Activated gamma-delta T cell treated with Interleukin-2 at 50 U/mL for 16 hours (primary cell): Measurements from ENCODE around the gene PRR36.

Experiments
- DNase-seq: peaks from one replicate; pipeline ENCODE4 v3.0.0-alpha.2; 2020

PRR36 gene

DNA sequence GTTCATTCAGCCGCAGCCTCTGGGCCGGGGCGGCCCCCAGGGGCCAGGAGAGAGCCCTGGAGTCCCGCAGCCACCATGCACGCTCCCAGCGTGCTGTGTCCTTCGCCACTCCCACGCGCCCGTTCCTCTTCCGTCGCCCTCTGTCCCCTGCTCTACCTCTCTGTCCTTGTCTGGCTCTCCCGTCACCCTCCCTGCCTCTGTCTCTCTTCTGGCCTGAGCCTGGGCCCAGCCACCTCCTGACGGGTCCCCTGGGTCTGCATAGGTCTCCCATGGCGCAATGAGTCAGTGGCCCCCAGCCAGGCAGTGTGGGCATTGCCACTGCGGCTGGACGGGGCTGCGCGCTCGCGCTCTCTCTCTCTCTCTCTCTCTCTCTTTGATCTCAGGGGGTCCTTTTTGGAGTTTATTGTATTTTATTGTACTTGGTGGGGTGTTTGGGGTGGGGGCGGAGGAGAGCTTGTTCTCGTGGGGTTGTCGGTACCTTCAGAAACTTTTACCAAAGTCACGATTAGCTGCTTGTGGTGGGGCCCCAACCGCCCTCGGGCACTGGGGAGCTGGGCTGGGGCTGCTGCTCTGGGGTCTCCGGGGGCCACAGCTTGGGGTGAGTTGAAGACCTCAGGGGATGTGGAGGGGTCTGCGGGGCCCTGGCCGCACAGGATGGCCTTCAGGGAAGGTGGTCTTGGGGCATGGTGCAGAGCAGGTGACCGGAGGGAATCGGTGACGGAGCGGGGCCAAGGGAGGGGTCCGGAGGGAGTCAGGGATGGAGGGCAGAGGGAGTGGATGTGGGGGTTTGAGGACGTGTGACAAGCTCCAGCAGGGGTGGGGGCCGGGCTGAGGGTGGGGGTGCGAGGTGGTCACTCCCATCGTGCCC lies 38.7 kb upstream of the PRR36 start:
- no peak for DNase-seq

DNA sequence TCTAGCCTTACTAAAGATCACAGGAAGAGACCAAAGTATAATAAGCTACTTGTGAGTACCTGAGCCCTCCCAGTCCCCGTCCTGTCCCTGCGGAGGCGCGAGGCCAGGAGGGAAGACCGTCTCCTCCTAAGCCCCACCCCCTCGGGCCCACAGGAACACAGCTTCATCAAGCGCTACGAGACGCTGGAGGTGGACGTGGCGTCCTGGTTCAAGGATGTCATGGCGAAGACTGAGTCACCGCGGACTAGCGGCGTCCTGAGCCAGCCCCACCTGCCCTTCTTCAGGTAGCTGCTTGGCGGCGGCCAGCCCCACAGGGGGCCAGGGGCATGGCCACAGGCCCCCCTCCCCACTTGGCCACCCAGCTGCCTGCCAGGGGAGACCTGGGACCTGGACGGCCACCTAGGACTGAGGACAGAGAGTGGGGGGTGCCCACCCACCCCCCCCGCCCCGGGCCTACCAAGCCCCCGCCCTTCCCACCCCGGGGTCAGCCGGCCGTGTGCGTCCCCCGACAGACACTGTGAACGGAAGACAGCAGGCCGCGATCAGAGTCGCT lies 38.0 kb upstream of the PRR36 start:
- DNase-seq, result no peak

DNA sequence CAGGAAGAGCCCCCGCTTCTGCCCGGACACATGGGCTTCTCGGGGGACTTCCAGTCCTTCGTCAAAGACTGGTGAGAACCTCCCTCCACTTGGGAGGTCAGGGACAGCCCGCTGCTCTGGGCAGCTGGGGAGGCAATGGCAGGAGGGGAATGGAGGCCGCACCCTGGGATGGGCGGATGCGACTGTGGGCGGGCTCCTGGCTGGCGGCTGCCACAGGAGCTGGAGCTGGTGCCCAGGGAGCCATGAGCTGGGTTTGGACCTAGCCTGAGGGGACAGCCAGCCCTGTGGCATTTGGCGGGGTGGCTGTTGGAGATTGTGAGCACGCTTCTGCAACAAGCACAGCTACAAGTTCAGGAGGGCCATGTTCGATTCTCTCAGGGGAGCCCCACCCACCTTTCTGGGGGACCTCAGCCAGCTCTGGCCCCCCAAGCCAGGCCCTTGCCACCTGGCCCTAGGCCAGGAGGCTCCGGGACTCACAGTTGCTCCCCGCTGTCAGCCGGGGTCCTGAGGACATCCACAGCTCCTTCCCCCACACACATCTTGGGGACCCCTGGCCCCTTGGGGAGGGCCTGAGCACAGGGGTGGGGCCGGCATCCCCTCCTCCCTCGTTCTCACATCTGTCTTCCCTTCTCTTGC lies 37.4 kb upstream of the PRR36 start:
- DNase-seq, result no peak

DNA sequence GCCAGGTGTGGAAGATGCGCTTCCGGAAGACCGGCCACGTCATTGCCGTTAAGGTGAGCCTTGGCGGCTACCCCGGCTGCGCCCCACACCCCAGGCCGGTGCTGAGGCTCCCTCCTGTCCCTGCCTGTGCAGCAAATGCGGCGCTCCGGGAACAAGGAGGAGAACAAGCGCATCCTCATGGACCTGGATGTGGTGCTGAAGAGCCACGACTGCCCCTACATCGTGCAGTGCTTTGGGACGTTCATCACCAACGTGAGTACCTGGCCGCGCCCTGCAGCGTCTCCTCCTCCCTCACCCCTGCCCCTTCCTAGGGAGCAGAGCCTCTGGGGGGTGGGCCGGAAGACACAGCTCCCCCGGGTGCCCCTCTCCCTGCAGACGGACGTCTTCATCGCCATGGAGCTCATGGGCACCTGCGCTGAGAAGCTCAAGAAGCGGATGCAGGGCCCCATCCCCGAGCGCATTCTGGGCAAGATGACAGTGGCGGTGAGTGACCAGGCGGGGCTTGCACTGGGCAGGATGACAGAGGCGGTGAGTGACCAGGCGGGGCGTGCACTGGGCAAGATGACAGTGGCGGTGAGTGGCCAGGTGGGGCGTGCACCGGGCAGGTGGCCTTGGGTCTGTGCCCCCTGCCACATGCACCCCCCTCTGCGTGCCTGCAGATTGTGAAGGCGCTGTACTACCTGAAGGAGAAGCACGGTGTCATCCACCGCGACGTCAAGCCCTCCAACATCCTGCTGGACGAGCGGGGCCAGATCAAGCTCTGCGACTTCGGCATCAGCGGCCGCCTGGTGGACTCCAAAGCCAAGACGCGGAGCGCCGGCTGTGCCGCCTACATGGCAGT lies 36.4 kb upstream of the PRR36 start:
- no peak for DNase-seq

DNA sequence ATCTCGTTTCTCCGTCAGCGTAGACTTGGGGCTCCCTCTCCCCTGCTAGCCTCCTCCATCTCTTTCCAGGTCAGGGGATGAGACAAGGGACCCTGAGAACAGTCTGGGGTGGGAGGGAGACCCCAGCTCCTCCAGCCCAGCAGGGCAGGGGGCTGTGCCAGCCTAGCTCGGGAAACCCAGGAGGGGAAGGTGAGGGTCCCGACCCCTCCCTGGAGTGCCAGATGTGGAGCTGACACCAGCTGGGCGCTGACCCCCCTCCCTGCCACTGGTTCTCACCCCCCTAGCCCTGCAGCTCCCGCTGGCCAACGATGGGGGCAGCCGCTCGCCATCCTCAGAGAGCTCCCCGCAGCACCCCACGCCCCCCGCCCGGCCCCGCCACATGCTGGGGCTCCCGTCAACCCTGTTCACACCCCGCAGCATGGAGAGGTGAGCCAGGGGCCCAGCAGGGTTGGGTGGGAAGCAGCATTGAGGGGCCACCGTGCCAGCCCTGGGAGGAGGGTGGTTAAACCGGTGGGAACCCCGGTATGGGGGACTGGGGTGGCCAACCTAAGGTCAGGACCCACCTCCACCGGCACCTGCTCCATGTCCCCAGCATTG lies 35.4 kb upstream of the PRR36 start:
- no peak for DNase-seq

DNA sequence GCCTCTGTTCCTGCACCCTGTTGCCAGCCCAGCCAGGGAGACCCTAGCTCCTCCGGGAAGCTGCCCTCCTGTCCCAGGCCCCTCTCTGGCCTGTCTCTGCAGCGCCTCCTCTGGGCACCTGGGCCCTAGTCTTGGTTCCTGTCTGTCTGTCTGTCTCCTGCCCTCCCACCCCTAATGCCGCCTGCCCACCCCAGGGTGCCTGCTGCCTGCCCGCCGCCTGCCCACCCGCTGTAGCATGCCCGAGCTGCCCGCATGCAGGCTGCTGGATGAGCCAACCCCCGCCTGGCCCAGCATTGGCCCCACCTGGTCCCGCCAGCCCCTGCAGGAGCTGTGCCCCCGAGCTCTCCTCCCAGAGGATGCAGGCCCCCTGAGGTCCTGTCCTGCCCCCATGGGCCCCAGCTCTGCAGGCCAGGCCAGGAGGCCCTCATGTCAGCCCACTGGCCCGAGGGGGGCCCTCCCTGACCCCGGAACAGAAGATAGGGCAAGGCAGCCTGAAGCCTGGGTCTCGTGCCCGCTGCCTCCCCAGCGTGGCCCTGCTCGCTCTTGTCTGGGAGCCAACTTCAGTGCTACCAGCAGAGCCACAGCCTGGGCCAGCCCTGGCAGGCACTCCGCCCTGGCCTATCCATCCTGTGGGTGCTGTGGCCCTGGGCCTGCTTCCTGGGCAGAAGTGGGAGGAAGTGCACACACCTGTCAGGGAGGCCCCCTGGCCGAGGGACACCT lies 34.7 kb upstream of the PRR36 start:
- DNase-seq, result no peak

DNA sequence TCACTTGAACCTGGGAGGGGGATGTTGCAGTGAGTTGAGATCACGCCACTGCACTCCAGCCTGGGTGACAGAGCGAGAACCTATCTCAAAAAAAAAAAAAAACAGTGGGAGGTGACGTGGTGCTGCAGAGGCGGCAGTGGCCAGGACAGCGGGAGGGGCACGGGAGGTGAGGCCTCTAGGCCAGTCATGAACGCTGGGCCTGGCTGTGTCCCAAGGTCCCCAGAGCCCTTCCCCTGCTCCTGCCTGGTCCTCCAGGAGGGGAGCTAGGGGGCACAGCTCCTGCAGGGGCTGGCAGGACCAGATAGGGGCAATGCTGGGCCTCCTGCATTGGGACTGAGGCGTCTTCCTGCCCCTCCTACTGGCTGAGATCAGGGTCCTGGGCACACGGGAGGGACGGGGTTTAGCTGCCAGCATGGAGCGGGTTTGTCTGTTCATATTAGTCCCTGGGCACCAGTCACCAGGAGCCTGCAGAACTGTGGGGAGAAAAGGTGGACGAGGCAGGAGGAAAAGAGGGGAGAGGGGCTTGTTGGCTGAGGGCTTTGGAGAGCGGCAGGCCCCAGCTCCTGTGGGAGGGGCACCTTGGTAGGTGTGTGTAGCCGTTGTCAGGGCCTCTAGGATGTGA lies 34.0 kb upstream of the PRR36 start:
- no peak for DNase-seq

DNA sequence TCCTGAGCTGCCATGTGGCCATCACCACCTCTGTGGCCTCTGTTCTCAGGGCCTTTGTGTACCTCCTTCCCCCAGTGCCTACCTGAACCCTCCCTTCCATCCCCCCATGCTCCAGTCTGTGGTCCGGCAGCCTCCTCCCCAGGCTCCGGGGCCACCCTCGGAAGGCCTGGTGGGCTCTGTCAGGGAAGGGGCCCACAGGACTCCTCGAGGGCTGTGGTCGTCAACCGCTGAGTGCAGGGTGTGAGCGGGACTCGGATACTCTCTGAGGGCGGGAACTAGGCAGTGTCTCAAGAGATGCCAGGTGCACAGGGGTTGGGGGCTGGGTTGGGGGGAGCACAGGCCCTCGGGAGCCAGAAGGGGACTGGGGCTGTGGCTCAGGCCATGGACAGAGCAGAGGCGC lies 33.4 kb upstream of the PRR36 start:
- no peak for DNase-seq

DNA sequence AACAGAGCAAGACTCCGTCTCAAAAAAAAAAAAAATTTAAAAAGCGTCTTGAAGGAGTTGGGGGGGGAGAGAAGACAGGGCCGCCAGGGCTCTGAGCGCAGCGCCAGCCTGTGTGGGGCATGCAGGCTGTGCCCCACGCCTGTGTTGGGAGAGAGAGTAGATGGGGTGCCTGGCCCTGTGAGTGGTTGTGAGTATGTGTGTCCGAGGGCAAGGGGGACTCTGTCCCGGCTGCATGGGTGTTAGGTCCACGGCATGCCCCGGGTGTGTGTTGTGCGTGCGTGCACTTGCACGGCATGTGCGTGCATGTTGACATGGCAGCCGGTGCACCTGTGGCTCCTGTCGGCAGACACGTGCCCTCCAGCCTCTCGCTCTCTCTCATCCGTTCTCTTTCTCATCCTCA lies 32.9 kb upstream of the PRR36 start:
- DNase-seq, result no peak

DNA sequence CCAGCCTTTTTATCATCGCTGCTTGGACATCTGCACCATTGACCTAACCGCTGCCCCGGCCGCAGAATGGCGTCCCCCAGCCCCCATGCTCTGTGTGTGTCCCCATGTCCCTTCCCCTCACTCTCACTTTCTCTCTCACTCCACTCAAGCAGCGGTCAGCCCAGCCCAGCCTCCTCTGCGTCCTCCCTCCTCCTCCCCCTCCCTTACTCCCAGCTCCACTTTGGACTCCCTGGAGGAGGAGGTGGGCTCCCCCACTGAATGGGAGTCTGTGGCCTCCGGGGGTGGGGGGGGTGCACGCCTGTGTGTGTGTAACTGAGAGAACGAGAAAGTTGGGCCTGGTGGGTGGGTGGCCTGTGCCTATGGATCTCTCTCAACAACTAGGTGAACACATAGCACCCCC lies 31.7 kb upstream of the PRR36 start:
- DNase-seq, result no peak

DNA sequence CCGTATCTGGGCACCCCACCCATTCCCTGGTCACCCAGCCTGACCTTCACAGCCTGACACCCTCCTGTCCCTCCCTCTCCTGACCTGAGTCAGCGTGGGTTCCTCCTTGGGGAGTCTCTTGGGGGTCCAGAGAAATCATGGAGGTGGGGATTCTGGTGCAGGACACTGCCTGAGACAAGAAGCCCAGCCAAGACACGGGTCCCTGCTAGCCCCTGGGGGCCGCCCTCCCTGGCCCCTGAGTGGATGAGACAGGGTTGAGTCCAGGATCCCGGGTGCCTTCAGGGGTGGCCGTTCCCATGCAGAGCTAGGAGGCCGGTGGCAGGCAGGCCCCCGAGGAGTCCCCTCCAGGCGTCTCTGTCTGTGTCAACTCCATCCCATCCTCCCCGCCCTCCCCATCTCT lies 31.1 kb upstream of the PRR36 start:
- no peak for DNase-seq

DNA sequence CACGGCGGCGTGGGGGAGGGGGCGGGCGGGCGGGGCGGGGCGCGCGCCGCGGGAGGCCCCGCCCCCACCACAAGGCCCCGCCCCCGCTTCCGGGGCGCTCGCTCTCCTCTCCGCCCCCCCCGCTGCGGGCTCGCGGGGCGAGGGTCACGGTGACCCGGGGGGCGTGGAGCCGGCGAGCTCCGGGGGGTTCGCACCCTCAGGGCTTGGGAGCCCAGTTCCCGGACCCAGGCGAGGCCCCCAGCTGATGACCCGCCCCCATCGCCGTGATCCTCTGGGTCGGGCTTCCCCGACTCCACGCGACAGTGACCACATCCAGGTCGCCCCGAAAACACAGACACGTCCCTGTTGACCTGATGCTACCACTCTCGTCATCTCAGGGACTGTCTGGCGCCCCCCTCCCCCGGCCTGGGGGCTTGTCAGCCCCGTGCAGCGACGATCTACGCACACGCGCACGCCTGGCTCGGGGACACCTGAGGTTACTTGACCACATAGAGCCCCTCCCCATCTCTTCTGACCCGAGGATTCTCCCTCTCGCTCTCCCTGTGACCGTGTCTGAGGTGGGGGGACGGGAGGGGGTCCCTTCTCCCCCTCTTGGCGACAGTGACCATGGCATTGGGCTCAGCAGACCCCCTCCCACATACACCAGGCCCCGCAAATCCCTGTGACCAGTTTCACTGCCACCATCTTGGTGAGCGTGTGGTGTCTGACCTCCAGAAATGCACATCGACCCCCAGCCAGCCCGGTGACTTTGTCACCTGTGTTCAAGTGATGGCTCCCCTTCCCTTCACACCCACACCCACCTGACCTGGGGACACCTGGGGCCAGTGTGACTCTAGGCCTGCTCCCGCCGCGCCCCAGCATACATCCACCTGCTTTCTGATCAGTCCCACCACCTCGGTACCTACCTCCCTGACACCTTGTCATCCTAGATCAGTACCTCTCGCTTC lies 30.2 kb upstream of the PRR36 start:
- peak; percentile 69 for DNase-seq

DNA sequence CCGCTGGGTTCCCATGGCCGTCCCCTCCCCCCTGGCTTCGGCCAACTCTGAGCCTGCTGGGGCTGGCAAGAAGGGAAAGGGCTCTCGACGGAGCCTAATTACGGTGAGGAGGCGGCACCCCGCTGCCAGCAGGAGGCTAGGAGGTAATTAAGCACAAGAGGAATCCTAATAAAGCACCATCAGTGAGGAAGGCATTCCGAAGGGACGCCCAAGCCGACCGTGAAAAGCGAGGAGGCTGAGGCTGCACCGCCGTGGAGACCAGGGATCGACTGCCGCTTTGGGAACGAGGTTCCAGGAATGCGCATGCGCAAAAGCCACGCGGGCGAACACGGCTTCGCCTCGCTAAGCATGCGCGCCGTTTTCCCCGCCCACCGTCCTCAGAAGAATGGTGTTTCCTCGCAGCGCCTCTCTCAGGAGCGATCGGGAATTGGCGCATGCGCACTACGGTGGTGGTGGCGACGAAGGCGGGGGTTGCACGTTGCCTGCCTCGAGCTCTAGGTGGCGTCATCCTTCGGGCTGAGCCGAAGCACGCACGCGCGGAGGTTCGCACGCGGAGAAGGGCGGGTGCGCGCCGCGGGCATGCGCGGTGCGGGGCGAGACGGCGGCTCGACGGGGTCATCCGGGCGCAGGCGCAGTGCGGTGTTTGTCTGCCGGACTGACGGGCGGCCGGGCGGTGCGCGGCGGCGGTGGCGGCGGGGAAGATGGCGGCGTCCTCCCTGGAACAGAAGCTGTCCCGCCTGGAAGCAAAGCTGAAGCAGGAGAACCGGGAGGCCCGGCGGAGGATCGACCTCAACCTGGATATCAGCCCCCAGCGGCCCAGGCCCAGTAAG lies 29.3 kb upstream of the PRR36 start, which contains the start of gene MAP2K7:
Gene MAP2K7, plus strand, starts transcription at position 634 of the 830 bp plus-strand sequence. Its CDS starts 68 bp downstream, at position 702.
- DNase-seq, result peak; percentile 100

DNA sequence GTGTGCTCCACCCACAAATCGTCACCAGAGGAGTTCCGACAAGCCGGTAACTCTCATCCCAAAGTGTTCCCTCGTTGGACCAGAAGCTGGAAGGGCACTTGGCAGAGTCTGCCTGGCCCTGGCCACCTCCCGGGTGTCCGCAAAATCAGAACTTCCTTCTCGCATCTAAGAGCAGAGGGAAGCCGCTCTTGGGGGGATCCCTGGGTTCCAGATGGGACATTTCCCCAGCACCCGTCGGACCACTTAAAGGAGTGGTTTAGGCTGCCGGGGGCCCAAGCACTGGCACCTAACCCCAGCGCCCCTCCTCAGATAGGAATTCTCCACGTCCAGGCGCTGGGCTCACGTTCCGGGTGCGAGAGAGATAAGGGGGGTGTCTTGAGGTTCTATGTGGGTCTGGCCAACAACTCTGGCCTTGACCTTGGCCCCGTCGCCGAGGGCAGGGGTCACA lies 28.6 kb upstream of the PRR36 start:
- DNase-seq, result no peak

DNA sequence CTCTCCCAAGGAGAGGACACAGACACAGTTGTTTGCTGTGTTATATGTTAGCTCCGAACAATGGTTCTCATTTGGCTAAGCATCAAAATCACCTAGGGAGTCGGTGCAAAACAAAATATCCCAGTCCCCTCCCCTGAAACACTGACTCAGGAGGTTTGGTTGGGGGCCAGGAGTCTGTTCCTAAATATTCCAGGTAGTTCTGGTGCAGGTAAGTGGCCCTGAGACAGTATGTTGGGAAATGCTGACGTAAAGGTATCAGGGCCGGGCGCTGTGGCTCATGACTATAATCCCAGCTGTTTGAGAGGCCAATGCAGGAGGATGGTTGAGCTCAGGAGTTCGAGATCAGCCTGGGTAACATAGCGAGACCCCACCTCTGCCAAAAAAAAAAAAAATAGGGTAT lies 27.1 kb upstream of the PRR36 start:
- DNase-seq, result no peak

DNA sequence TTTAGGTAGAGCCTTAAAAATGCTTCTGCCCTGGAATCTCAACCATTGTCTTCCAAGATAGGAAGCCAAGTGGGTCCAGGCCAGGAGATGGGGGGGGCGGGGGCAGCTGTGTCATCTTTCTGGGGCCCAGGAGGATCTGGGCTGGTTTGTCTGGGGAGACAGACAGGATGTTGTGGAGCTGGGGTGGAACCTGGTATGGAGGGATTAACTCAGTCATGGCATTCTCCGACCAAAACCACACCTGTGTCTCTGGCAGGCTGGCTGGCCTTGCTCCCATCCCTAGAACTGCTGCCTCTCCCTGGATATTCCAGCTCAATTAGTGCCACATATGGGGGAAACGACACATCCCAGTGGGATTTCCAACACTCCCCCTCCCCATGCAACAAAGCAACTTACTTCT lies 26.7 kb upstream of the PRR36 start:
- no peak for DNase-seq

DNA sequence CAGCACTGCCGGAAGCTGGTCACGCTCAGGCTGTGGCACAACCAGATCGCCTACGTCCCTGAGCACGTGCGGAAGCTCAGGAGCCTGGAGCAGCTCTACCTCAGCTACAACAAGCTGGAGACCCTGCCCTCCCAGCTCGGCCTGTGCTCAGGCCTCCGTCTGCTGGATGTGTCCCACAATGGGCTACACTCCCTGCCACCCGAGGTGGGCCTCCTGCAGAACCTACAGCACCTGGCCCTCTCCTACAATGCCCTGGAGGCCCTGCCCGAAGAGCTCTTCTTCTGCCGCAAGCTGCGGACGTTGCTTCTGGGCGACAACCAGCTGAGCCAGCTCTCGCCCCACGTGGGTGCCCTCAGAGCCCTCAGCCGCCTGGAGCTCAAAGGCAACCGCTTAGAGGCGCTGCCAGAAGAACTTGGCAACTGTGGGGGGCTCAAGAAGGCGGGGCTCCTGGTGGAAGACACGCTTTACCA lies 26.2 kb upstream of the PRR36 start:
- no peak for DNase-seq

DNA sequence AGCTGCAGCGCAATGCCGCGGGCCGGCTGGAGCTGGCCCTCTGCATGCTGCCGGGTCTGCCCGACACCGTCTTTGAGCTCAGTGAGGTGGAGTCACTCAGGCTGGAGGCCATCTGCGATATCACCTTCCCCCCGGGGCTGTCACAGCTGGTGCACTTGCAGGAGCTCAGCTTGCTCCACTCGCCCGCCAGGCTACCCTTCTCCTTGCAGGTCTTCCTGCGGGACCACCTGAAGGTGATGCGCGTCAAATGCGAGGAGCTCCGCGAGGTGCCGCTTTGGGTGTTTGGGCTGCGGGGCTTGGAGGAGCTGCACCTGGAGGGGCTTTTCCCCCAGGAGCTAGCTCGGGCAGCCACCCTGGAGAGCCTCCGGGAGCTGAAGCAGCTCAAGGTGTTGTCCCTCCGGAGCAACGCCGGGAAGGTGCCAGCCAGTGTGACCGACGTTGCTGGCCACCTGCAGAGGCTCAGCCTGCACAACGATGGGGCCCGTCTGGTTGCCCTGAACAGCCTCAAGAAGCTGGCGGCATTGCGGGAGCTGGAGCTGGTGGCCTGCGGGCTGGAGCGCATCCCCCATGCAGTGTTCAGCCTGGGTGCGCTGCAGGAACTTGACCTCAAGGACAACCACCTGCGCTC lies 25.7 kb upstream of the PRR36 start:
- DNase-seq, result no peak

DNA sequence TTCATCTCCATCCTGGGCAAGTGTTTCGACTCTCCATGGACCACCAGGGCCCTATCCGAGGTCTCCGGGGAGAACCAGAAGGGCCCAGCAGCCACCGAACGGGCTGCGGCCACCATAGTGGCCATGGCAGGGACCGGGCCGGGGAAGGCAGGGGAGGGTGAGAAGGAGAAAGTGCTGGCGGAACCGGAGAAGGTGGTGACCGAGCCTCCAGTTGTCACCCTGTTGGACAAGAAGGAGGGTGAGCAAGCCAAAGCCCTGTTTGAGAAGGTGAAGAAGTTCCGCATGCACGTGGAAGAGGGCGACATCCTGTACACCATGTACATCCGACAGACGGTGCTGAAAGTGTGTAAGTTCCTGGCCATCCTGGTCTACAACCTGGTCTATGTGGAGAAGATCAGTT lies 24.8 kb upstream of the PRR36 start:
- no peak for DNase-seq
